Measurements from ENCODE around the gene FAM174A.

Gene FAM174A

DNA sequence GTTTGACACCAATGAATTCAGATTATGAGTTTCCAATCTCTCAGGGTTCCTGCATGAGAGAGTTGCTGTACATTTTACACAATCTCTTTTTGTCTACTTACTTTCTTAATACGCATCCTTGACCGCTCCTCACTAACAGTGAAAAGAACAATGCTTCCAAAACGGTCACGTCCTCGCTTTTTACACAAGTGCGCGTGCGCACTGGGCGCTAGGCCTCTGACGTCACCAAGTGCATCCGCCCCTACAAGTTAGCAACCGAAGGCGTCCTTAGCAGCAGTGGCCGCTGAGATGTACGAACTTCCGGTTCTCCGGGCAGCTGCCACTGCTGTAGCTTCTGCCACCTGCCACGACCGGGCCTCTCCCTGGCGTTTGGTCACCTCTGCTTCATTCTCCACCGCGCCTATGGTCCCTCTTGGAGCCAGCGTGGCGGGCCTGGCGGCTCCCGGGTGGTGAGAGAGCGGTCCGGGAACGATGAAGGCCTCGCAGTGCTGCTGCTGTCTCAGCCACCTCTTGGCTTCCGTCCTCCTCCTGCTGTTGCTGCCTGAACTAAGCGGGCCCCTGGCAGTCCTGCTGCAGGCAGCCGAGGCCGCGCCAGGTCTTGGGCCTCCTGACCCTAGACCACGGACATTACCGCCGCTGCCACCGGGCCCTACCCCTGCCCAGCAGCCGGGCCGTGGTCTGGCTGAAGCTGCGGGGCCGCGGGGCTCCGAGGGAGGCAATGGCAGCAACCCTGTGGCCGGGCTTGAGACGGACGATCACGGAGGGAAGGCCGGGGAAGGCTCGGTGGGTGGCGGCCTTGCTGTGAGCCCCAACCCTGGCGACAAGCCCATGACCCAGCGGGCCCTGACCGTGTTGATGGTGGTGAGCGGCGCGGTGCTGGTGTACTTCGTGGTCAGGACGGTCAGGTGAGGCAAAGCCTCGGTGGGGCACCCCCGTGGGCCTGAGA lies at the start of gene FAM174A:
TSS of gene FAM174A (plus strand) at position 315 of the 946 bp plus-strand sequence. CDS start at position 472, 157 bp downstream.
- DNase-seq, result peak; percentile 94

DNA sequence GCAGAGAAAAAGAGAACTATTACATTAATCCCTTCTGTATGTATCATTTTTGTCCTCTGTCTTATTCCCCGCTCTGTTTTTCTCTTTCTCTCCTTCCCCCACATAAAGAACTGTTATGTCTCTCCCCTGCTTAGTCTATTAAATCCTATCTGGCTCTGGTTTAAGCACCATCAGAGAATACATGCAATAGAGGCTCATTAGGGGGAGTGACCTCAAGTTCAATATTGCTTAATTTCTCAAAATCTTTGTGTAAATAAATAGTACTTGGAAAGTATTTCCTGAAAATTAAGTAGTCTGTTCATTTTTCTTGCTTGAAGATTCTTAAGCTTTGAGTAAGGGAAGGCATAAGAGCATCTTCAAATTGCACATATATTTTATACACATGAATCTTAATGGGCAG lies 41.2 kb upstream of the FAM174A start:
- no peak for DNase-seq

DNA sequence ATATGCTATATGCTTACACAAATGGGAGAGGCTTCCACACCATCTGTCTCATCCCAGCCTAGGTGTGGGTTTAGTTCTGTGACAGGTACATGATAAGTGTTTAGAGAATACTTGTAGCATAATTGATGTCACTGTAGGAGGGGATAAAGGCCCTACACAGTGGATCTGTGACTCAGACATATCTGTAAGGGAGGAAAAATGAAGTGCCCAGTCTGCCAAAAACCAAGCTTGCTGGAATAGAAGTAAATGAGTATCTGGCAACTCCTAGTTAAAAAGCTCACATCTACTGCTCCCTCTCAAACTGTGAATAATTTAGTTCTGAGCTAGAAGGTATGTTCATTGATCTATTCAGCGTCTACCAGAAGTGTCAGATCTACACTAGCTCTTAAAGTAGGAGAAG lies 38.9 kb upstream of the FAM174A start:
- no peak for DNase-seq

DNA sequence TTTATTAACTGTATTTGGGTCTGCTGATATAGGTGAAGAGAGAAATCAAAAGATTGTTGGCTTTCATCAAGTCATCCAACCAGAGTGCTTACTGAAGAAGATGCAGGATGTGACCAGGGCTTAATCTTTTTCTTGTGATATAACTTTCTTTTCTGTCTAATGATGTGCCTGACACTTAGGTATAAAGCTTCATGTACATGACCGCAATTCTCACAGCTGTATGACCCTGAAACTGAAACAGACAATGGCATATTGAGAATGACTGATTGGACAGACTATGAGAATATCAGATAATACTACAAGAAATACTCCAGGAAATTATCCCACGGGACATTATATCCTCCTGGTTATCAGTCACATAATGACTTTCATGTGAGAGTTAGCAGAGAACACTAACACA lies 32.5 kb upstream of the FAM174A start:
- no peak for DNase-seq

DNA sequence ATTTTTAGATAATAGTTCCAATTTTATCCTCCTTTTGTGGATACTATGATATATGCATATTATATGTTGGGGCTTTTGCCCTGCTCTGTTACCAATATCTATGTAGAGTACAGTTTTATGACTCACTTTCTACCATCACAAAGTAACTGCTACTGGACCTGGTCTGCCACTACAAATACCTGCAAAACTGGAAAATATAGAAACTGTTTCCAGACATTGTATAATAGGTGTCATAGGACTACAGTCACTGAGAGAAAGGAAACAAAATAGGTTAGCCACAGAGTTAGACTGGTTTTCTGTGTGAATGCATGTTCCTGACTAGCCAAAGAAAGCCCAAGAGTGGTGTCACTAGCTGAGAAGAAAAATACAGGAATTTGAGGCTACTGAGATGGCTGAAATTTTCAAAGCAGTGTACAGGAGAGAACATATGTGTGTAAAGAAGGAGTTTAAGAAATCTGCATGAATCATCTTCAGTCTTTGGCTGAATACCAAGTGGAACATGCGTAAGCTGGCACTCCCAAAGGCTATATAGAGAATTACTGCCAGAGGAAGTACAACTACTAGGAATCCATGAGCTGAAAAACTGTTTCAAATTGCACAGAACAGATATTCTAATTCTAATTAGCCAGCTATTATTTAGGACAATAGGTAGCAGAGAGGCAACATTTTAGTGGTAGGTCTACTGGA lies 29.0 kb upstream of the FAM174A start:
- no peak for DNase-seq

DNA sequence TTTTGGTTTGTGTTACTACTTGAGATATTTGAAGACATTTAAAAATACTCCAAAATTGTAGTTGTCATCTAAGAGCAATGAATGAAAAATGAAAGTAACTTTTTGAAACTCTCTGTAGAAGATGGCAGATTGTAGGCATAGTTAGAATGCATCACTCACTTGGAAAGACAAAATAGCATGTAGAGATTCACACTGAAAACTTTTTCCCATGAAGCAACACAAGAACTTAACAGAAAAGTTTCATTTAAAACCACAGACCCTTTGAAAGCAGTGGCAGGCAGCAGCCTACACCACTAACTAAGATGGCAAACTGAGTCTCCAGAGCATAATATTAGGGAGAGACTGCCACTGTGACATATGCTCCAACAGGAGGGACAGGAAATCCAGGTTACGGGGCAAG lies 18.9 kb upstream of the FAM174A start:
- no peak for DNase-seq

DNA sequence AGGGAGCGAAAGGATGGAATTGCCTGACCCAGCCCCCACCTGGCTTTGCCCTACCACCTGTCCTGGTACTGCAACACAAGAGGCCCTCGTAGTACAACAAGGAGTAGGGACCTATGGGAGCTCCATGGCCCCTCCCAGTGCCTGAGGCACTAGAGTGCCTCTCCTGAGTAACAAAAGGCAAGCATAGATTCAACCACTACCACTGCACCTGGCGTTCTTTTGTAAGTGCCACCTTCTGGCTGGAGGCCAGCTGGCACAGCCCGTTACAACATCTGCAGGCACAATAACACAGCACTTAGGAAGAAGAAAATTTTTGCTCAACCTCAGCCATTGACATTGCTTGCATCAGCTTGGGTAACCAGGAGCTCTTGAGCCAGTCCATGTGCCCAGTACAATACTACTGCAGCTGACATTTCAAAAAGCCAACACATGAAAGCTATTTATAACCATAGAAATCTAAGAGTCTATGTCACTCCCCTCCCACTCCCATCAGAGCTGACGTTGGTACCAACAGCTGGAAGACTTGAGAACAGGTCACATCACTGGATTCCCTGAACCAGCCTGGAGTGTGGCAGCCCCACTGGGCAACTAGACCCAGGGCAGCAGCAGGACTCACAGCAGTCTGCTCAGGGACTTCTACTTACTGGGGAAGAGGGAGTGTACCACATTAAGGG lies 17.7 kb upstream of the FAM174A start:
- DNase-seq, result peak; percentile 96

DNA sequence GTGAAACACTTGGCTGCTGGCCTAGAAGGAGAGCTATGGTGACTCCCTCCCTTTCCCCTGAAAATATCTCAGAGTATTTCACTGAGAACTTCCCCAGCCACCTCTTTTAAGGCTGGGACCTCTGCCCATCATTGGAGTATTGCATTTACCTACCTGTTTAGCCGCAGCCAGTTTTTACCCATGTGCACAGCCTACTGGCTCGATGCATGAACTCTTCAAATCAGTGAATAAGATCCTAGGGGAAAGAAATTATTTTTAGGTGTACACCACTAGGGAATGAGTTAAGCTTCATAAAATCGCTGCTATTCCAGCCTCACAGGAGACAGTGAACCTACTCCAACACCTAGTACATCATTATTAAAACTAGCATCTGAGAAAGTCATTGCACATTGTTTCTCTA lies 16.8 kb upstream of the FAM174A start:
- DNase-seq, result no peak

DNA sequence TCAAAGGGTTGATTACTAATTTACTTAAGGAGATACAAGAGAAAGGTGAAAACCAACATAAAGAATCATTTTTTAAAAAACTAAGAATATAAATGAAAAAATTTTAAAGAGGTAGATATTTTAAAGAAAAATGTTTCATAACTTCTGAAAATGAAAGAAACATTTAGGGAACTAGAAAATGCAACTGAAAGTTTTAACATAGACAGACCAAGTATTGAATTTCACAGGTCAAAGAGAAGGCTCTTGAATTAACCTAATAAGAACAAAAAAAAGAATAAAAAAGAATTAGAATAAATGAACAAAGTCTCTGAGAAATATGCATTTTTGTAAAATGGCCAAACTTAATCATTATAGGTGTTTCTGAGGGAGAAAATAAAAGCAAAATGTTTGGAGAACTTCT lies 16.1 kb upstream of the FAM174A start:
- DNase-seq, result no peak

DNA sequence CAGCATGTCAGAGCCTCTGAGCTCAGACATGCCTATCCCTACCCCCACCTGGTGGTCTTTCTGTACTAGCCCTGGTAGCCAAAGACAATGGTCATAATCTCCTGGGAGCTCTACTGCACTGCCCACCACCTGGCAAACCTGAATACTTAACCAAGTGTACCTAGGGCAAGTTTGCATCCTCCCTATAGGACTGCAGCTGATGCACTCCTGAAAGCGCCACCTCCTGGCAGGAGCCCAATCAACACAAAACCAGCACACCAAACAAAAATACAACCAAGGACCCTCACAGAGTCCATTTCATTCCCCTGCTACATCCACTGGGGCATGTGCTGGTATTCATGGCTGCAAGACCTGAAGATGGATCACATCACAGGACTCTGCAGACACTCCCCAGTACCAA lies 14.8 kb upstream of the FAM174A start:
- DNase-seq, result no peak

DNA sequence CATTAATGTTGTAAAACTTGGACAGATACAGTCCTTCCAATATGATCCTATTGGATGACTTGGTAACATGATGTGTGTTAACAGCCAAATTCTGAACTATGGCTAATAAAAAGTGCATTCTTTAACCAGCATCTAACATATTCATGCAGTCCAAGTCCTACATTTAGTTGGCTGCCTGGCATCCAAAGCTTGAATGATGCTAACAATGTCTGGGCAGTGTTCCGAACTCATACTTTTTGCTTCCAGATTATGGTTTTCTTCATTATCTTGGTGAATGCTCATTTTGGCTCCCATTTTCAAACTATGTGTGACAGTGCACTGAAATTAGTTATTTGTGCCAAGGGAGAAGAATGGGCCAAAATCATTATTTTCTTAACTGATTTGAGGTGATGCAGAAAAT lies 2.8 kb downstream of the FAM174A start:
- no peak for DNase-seq

DNA sequence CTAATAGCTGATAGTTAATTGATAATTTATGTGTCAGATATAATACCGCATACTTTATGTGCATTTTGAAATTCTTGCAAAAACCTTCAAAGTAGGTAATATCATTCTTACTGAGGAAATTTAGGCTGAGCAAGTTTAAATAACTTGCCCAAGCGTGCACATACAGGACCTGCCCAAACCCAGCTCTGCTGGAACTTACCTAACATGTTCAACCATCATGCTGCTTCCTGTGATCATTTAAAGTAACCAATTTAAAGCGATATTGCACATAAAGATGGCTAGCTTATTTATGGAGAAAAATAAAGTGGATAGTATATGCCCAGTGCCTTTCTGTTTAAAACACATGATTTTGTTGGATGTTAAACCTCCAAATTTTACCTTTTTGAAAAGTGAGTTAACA lies 4.3 kb downstream of the FAM174A start:
- no peak for DNase-seq

DNA sequence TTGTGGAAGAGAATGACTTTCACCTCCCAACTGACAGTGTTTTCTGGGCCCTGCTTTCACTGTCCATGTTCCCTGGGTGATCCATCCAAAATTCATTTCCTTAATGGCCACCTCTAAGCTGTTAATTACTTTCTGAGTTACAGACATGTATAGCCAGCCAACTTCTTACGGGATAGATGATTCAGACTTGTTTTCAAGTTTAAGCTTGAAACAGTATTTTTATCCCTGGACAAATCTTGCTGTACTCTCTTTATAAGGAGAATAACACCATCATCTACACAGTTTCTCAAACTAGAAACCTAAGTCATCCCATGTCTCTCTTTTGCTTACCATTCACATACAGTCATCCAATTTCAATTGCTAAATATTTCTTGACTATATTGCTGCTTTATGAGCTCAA lies 6.9 kb downstream of the FAM174A start:
- DNase-seq, result no peak

DNA sequence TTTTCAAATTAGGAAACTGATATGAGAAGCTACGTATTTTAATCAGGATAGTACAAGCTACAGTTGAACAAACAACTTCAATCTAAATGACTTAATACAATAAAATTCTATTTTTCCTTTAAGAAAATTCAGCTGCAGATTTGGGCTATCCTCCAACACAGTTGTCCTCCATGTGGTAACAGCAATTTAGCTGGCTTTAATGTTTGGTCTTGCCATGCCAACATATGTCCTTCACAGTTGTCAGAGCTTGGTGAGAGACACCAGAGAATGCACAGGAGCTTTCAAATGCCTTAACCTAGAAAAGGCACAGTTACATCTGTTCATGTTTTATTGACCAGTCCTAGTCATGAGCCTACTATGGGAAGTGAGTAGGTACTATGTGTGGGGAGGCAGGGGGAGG lies 10.8 kb downstream of the FAM174A start:
- no peak for DNase-seq

DNA sequence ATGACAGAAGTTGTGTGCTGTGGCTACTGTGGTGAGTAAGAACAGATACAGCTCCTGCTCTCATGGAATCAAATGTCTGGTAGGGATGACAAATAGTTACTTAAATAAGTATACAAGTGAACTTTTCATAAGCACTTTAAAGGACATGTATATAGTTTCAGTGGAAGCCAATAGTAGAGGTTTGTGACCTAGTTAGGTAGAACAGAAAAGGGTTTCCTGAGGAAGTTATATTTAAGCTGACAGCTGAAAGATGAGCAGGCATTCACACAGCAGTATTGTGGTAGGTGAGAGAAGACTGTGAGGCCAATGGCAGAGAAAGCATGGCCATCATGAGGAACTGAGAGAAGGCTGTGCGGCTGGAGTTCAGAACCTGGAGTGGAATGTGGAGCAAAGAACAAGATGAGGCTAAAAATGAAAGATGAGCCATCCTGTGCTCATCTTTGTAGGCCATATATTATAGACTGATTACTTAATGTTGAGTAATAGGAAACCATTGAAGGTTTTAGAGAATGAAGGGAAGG lies 15.4 kb downstream of the FAM174A start:
- DNase-seq, result no peak

DNA sequence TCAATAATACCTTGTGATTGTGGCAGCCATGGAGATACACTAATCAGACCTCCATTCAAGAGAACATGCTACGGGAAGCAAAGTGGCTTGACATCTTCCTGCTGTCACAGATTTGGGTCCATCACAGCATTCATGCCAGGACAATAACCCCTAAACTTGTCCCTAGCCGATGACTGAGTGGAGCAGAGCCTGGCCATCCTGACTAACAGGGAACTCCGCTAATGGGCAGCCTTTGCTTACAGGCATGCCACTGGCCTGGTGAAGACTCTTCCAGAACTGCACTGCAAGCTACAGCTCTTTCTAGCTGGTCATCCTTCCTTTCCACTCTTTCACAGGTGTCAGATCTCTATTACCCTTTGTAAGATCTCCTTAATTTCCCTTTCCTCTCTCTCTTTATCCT lies 16.0 kb downstream of the FAM174A start:
- no peak for DNase-seq

DNA sequence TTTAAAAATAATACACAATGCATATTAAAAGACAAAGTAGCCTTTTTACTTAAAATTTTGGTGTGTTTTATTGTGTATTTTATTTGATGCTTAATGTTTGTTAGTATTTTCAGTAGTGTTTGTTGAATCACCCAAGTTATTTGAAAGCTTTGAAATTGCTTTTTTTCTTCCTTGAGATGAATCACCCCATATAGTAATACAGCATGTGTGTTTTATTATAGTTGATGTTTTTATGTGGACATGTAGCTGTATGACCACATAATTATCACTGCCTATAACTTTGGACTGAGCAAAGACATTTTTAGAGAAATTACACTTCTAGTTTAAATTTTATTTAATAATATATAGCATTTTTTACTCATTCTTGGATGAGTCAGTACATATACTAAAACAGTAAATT lies 18.0 kb downstream of the FAM174A start:
- no peak for DNase-seq

DNA sequence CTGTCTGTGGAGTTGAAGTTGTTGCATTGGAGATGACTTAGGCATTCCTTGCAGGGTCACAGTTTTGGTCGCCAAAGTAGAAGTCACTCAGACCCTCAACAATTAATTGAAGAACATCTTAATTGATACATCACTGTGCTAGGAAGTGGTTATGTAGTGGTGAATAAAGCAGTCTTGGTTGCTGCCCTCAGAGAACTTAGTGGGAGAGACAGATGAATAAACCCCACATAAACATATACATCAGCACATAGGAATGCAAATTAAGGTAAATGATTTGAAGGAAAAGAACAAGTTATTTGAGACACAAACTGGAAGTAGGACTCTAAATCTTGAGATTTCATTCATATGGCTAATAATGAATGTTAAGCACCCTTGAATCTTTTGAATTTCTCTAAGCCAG lies 25.7 kb downstream of the FAM174A start:
- DNase-seq, result no peak

DNA sequence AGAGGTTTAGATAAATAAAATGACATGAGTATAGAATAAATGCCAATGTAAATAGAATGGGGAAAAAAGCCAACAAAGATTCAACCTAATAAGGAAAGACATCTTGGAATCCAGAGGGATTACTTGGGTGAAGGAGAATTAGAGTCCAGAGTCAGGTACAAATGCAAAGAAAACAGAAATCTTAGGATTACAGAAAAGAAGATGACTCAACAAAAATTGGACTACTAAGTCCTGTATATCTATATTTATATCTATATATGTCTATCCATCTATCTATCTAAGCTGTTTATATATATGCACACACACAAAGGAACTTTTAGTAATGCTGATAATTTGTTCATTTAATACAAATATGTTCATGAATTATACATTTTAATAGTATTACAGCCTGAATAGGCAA lies 27.6 kb downstream of the FAM174A start:
- DNase-seq, result no peak

DNA sequence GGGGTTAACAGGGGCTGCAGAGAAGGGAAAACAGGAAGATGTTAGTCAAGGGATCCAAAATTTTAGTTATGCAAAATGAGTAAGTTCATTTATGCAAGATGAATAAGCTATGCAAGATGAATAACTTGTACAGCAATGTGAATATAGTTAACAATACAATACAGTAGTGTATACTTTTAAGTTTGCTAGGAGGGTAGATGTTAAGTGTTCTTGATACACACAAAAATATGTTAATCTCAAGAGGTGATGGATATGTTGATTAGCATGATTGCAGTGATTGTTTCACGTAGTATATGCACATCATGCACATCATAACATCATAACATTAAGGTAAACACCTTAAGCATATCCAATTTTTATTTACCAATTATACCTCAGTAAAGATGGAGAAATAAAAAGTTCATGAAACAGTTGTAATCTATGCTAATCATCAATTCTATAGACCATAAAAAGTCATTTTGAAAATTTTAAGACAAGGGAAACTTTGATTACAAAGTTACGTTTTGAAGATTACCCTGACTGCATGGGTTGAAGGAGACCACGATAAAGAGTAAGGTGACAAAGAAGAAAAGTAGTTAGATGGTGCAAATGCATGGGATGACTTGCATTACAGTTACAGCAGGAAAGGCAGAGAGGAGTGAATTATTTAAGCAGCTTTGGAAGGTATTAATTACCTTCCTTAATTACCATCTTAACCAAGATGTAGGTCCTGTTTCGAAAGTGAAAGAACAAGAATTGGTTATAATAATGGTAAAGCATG lies 31.4 kb downstream of the FAM174A start:
- no peak for DNase-seq

DNA sequence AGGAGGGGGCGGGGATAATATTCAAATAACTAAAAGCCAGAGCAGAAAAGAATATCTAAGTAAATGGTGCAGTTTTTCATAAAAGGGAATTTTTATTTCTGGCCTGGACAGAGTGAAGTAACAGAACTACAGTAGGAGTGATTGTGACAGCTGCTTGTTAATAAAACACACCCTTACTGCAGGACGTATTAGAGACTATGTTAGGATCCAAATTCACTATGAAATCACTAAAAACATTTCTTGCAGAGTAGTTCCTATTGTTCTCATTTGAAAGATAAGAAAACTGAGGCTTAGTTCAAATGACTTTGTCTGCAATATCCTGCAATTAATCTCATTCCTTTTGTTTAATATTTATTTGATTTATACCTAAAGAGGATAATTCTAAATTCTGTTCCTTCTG lies 39.5 kb downstream of the FAM174A start:
- no peak for DNase-seq

DNA sequence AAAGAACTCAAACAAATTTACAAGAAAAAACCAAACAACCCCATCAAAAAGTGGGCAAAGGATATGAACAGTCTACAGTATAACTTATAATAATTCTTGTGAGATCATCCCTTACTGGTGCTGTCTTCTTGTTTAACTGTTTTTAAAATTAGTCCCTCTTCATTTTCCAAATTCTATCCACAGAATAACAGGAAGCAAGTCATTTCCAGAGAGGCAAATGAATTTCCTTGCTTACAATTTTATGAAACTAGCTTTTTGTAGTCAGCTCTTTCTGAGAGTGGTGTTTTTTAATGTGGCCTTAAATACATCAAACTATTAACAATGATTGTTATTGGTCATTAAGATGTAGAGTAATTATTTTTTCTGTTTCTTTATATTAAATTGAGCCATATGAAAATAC lies 40.6 kb downstream of the FAM174A start:
- no peak for DNase-seq

Data from NCI-H774 (cell line).